DND-41 (cell line): ENCODE data around the gene MSANTD1.

Experiments
- EZH2 ChIP-seq: IDR thresholded peaks from 3 replicates; pipeline ENCODE4 v1.6.1; 2012; ENCODE audit warnings: borderline replicate concordance, low read depth, mild to moderate bottlenecking, moderate library complexity, low read length, inconsistent platforms; ENCODE audit not compliant: severe bottlenecking
- TF ChIP-seq, protein P1 (sequence below): IDR thresholded peaks from 2 replicates; pipeline ENCODE4 v1.5.1; 2012; ENCODE audit warnings: borderline replicate concordance, low read length, moderate library complexity, mild to moderate bottlenecking; ENCODE audit not compliant: poor library complexity, severe bottlenecking; ENCODE audit errors: extremely low read depth

GRCh38 chr4:3253808-3254207 lies 4.8 kb downstream of the MSANTD1 start:
- TF ChIP-seq, protein P1, sequence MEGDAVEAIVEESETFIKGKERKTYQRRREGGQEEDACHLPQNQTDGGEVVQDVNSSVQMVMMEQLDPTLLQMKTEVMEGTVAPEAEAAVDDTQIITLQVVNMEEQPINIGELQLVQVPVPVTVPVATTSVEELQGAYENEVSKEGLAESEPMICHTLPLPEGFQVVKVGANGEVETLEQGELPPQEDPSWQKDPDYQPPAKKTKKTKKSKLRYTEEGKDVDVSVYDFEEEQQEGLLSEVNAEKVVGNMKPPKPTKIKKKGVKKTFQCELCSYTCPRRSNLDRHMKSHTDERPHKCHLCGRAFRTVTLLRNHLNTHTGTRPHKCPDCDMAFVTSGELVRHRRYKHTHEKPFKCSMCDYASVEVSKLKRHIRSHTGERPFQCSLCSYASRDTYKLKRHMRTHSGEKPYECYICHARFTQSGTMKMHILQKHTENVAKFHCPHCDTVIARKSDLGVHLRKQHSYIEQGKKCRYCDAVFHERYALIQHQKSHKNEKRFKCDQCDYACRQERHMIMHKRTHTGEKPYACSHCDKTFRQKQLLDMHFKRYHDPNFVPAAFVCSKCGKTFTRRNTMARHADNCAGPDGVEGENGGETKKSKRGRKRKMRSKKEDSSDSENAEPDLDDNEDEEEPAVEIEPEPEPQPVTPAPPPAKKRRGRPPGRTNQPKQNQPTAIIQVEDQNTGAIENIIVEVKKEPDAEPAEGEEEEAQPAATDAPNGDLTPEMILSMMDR = no peak
- no peak for TF ChIP-seq EZH2
